ENCODE measurements around the gene CDIP1.

CDIP1 gene

DNA sequence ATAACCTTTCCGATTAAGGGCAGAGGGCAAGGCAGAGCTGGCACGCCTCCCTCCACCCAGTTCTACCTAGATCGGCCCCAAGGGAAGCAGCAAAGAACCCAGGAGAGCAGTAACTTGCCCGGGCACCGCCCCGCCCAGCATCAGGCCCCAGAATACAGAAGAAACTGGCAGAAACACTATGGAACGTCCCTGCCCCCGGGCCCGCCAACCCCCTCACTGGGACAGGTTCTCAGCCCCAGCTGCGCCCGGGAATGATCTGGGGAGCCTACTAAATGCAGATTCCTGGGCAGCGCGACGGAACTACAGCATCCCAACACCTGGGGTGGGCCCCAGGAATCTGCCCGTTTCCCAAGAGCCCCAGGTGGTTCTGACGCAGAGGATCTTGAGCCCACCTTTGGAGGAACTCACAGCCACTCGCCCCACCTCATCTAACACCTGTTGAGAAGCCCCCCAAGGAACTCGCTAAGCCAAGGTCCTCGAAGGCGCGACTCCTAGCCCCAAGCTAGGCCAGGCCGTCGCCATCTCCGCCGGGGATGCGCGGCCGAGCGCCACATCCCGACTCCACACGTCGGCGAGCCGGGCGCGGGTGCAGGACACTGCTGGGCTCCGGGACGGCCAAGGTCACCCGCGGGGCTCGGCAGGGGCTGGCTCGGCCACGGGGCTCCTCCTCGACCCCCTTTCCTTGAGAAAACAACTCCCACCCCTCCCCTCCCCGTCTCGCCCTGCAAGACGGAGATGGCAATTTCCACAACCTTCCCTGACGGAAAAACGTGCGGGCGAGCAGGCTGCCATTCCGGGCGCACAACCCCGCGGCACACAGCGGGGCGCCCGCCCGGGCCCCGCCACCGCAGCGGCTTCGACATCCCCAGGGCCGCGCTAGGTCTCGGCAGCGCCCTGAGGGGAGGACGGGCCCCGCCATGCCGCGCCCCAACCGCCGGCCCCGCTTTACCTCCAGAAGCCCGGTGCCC lies 913 bp downstream of the CDIP1 start:
- no peak for DNase-seq

- DNase-seq = no peak
Observed at GRCh38 chr16:4536391-4537106, 2.0 kb downstream of the CDIP1 start.

DNA sequence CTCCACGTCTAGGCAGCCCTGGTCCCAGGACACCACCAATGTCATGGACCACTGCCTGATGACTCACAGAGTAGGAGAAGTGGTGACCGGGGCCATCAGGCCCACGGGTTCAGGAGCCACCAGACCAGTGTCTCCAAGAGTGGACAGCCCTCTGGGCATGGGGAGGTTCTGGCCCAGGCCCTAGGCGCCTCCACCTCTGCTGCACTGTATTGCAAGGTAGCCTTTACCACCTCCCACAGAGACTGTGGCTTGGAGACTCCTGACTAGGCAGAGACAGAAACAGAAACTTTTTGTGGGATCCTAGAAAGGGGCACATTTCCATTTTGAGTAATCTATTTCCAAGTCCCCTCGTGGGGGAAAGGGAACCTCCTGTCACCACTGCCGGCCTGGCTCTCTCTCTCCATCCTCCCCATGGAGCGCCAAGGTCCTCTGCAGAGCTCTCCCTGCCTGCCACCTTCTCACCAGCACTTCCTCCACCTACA lies 2.9 kb downstream of the CDIP1 start:
- no peak for DNase-seq

DNA sequence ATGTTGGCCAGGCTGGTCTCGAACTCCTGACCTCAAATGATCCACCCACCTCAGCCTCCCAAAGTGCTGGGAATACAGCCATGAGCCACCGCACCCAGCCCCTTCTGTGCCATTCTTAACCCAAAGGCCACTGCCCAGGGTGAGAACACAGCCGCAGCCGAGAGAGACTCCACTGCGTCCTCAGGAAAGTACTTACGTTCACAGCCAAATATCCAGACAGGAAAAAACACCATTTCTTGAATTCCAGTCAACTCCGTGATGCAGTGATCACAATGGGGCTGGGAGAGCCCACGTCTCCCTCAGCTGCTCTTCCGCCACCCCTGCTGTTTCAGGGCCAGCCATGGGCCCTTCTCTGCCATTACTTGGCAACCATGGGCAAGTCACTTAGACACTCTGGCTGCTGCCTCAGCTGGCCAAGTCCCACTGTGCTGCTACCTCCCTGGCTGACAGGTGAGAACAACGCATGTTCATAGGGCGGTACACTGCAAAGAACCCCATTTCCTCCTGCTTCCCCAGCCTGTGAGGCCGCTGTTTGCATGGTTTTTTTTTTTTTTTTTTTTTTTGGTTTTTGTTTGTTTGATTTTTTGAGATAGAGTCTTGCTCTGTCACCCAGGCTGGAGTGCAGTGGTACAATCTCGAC lies 4.3 kb downstream of the CDIP1 start:
- DNase-seq = no peak

GRCh38 chr16:4533490-4533889 lies 5.1 kb downstream of the CDIP1 start:
- DNase-seq = no peak

- DNase-seq = no peak
Observed at GRCh38 chr16:4532238-4532637, 6.3 kb downstream of the CDIP1 start.

- DNase-seq = no peak
Observed at GRCh38 chr16:4531811-4532210, 6.8 kb downstream of the CDIP1 start.

DNA sequence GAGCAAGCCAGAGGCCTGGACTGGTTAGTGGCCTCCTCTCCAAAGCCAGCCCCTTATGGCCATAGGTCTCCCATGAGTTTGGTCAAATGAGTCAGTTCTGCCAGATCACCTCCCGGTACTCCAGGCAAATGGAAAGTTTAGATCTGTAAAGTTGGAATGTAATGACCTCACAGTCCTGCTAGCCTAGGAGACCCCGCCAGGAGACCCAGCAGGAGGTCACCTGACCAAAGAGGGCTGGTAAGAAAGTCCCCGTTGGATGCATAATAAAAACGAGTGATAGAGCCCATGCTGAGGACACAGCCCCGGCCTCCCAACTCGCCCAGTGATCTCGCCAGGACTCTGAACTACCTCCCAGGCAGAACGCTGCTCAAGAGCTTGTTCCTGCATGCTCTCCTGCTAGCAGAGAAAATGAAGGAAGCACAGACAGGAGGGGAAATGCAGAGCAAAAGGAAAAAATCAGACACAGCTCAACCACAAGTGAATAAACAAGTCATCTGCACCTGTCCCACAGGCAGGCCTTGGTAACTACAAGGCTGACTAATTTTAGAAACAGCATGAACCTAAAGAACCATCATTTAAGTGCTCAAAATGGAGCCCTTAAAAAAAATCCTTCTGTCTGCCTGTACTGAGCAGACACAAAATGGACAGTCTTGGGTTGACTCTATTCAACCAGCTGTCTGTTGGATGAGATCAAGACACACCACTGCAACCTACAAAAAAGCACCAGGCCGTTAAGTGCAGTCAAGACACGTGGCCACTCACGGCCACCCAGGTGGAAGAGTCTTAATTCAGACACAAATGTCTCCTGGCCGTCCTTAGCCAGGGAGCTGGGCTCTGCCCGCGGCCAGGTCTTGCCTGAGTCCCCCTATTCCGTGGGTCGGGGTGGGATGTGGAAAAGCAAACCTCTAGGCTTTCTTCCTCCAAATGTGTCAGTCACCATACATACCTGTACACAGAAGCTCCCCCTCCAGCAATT lies 9.2 kb downstream of the CDIP1 start:
- DNase-seq = no peak

GRCh38 chr16:4525634-4526277 lies 12.8 kb downstream of the CDIP1 start:
- DNase-seq = no peak

DNA sequence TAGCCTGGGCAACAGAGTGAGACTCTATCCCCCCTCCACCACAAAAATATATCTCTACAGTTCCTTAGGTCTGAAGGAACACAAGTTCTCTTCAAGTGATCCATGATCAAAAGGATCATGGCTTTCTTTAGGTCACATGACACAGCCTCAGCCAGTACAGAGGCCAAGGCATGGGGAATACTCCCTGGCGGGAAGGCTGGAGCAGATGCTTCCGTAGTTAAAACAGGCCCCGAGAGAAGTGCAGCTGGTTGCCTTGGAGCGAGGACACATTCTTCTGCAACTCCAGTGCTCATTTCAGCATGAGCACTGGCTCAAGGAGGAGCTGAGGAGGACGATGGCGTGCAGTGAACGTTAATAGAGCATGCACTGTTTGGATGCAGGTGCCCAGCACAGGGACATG lies 13.5 kb downstream of the CDIP1 start:
- DNase-seq = no peak

GRCh38 chr16:4524571-4524970 lies 14.0 kb downstream of the CDIP1 start:
- no peak for DNase-seq

DNA sequence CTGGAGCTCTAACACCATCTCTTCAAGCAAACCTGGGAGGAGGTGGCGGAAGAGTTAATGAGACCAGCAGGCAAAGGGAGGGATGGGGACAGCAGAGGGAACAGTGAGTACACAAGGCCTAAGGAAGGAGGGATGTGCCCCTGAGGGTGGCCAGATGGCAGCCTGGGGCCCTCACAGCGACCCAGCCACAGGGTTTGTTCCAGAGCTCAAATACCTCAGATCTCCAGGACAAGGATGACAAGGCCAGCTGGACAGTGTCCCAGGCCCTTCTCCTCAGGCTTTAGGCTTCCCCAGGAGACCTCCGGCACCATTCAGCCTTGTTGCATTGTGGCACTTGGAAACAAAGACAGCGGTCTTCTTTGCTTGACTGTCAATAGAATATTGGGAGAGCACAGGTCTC lies 14.9 kb downstream of the CDIP1 start:
- DNase-seq = no peak

- DNase-seq = peak; percentile 81
Observed at GRCh38 chr16:4522051-4522581, 16.5 kb downstream of the CDIP1 start.

DNA sequence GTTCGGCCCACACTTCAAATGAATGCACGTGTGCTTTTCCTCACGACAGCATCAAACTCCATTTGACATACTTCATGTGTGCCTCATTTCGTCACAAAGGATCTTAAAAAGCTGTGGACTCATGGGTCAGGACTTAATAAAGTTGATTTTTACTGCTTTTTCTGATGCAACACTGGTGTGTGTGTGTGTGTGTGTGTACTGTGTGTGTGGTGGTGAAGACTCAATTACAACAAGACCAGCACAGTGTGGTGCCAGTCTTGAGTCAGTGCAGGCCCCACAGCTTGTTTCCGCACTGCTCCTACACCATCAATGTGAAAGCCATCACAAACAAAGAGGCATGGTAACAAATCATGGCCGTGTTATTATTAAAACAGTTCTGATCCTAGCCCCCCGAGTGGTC lies 17.7 kb downstream of the CDIP1 start:
- no peak for DNase-seq

DNA sequence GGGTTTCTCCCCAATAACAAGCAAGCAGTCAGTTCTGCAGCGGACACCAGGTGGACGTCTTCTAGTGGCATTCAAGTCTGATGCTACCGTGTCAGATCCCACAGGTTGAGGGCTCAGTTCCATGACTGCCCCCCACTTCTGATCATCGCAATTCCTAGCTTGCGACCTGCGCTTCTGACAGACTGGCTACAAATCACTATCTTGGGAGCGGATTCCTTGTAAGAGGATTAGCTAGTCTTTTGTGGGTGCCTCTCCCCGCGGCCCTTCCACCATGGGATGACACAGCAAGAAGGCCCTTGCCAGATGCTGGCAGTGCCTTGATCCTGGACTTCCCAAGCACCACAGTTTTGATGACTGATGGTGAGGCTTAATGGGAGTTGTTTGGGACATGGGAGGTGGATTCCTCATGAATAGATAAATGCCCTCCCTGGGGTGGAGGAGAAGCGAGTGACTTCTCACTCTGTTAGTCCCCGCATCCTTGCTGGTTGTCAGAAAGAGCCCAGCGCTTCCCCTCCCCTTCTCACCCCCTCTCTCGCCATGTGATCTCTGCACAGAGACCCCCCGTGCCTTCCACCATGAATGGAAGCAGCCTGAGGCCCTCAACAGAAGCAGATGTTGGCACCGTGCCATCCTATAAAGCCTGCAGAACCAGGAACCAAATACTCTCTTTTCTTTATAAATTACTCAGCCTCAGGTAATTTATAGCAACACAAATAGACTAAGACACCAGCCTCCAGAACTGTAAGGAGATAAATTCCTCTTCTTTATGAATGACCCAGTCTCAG lies 19.1 kb downstream of the CDIP1 start:
- no peak for DNase-seq

- DNase-seq = peak; percentile 39
Observed at GRCh38 chr16:4517812-4518680, 20.5 kb downstream of the CDIP1 start.

DNA sequence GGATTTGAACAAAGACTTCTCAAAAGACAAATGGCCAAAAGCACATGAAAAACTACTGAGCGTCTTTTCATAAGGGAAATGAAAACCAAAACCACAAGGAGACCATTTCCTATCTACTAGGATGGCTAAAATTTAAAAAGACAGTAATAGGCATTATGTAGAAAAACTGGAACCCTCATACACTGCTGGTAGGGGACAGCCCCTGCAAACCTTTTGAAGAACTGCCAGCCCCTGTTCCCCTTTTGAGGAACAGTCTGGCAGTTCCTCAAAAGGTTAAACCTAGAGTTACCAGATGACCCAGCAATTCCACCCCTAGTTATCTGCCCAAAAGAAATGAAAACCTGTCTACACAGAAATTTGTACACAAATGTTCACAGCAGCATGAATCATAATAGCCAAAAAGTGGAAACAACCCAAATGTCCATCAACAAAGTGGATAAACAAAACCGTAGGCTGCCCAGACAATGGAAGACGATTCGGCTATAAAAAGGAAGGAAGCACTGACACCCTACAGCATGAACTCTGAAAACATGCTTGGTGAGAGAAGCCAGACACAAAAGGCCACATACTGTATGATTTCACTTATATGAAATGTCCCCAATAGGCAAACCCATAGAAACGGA lies 22.9 kb downstream of the CDIP1 start:
- no peak for DNase-seq

- no peak for DNase-seq
Observed at GRCh38 chr16:4514606-4515005, 24.0 kb downstream of the CDIP1 start.

DNA sequence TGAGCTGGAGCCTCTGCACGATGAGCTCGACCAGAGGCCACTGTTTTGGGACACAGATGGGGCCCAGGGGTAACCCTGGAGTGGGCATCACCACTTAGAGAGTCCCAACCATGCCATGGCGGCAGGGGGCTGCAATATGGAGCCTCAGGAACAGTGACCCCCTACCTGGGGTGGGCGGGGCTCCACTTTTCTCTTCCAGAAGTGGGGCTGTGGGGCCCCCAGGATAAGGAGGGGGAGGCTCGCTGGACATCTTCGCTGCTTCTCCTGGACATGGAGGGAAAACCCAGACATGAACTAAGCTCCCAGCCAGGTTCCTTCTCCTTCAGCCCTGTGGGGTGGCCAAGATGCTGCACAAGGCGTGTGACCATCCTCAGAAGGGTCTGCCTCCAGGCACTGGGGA lies 24.7 kb downstream of the CDIP1 start:
- DNase-seq = no peak

Measured in NCI-H1092 treated with DMSO at 0.1 percent for 48 hours (cell line).